ENCODE measurements around the gene CFAP53. TPM values are rescaled to one million over a fixed set of nuclear protein-coding genes. Genes with fewer than 3 reads are reported as not detected.

Gene CFAP53
- total RNA-seq, 1 experiment from 2014 or later, result not detected

DNA sequence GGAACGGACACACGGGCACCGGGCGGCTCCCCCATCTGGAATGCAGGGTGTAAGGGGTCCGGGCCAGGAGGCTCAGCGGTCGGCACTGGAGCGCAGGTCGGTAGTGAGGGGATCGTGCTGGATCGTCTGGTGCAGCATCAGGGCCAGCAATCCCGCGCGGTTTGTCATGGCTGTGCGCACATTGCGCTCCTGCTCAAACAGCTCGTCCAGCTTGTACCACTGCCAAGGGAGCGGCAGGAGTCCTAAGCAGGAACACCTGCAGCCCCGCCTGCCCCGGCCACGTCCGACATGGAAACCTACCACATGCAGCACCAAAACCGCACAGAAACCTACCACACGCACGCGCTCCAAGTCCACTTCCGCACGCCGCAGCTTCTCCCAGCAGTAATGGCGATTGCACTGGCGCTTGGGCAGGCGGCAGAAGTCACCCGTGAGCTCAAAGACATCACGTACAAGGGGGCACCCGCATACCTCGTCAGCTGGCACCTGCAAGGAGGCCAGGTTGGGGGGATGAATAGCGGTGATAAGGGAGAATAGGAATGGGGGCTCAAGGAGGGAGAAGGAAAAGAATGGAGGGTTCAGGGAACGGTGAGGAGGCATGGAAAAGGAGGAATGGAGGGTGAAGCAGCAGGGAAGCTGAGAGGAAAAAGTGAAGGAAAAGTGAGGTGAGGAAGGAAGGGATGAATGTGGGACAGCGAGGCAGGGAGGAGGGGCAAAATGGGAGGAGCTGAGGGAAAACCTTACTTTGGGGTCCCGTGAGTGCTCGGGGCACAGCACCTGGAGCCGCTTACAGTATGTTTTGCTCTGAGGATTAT lies 16.4 kb upstream of the CFAP53 start:
- no peaks in the 10 kb centered on the region for H3K27me3 ChIP-seq (ENCODE audit: control insufficient read depth, insufficient read depth, low read length)
- peaks cover 18% of the 10 kb centered on the region for H3K36me3 ChIP-seq (replicated peaks; ENCODE audit: control insufficient read depth, insufficient read depth, low read length)
- no peak overlapping the region for H3K4me3 ChIP-seq (ENCODE audit: insufficient read depth, low read depth, low read length)
- no peak for DNase-seq

DNA sequence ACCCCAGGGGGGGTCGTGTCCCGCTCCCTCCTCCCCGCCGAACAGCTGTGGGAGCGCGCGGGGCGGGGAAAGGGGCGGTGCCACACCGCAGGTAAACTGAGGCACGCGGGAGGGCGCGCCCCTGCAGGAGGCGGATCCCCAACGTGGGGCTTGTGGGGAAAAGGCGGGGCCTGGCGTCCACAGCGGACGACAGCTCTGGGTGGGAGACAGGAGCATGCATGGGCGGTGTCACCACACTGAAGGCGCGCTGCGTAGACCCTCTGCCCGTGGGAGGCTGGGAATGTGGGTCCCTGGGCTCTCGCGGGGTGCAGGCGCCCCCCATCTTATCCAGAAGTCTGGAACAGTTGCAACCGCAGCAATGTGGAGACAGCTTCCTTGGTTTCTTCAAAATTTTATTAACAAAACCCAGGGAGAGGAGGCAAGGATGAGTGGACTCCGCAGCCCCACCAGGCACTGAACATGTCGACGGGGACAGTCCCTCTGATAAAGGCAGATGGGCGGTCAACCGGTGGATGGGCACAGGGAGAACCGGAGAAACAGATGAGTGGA lies 15.8 kb upstream of the CFAP53 start:
- H3K4me3 ChIP-seq (ENCODE audit: insufficient read depth, low read depth, low read length), result peak overlapping the region; percentile 91
- peaks cover 18% of the 10 kb centered on the region for H3K36me3 ChIP-seq (replicated peaks; ENCODE audit: control insufficient read depth, insufficient read depth, low read length)
- H3K27me3 ChIP-seq (ENCODE audit: control insufficient read depth, insufficient read depth, low read length), result no peaks in the 10 kb centered on the region
- DNase-seq, result peak; percentile 54

- DNase-seq, result peak; percentile 99
- Histone ChIP-seq H3K36me3 (replicated peaks; ENCODE audit: control insufficient read depth, insufficient read depth, low read length) (peaks cover 24% of the 10 kb centered on the region), H3K4me3 (ENCODE audit: insufficient read depth, low read depth, low read length) (peak within 1 kb of the TSS; percentile 91), H3K27me3 (ENCODE audit: control insufficient read depth, insufficient read depth, low read length) (no peaks in the 10 kb centered on the region)
Measured at GRCh38 chr18:50281295-50281971, 15.1 kb upstream of the CFAP53 start, which contains the start of gene MBD1. TSS of gene MBD1 (minus strand) at chr18:50281523. CDS start at chr18:50279992, 1,531 bp downstream.

GRCh38 chr18:50280707-50281294 lies 14.5 kb upstream of the CFAP53 start:
- Histone ChIP-seq H3K36me3 (replicated peaks; ENCODE audit: control insufficient read depth, insufficient read depth, low read length) (peaks cover 31% of the 10 kb centered on the region), H3K4me3 (ENCODE audit: insufficient read depth, low read depth, low read length) (peak overlapping the region; percentile 91), H3K27me3 (ENCODE audit: control insufficient read depth, insufficient read depth, low read length) (no peaks in the 10 kb centered on the region)
- DNase-seq, result peak; percentile 52

DNA sequence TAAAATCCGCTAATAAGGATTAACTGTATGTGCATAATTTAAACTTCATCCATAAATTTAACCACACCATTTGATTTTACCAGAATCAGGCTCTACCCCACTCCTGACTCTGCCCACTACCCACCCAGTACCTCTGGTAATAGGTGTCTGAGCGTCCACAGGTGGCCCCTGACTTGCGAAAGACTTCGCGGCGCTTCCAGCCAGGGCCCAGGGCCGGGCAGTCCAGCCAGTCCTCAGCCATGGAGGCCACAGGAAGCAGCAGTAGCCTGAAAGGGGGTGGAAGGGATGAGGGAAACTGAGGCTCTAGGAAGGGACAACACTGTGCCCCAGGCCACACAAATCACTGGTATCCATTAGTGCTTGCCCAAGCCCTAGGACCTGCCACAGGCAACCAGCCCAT lies 13.5 kb upstream of the CFAP53 start:
- DNase-seq, result no peak
- Histone ChIP-seq H3K36me3 (replicated peaks; ENCODE audit: control insufficient read depth, insufficient read depth, low read length) (peaks cover 30% of the 10 kb centered on the region), H3K4me3 (ENCODE audit: insufficient read depth, low read depth, low read length) (no peak overlapping the region), H3K27me3 (ENCODE audit: control insufficient read depth, insufficient read depth, low read length) (no peaks in the 10 kb centered on the region)

- Histone ChIP-seq H3K4me3 (ENCODE audit: insufficient read depth, low read depth, low read length) (no peak overlapping the region), H3K36me3 (replicated peaks; ENCODE audit: control insufficient read depth, insufficient read depth, low read length) (peaks cover 32% of the 10 kb centered on the region), H3K27me3 (ENCODE audit: control insufficient read depth, insufficient read depth, low read length) (no peaks in the 10 kb centered on the region)
- no peak for DNase-seq
Measured at GRCh38 chr18:50277942-50278341, 11.6 kb upstream of the CFAP53 start.

GRCh38 chr18:50276452-50276851 lies 10.2 kb upstream of the CFAP53 start:
- Histone ChIP-seq H3K4me3 (ENCODE audit: insufficient read depth, low read depth, low read length) (no peak overlapping the region), H3K36me3 (replicated peaks; ENCODE audit: control insufficient read depth, insufficient read depth, low read length) (peaks cover 41% of the 10 kb centered on the region), H3K27me3 (ENCODE audit: control insufficient read depth, insufficient read depth, low read length) (no peaks in the 10 kb centered on the region)
- DNase-seq, result peak; percentile 6

GRCh38 chr18:50275503-50276036 lies 9.3 kb upstream of the CFAP53 start:
- no peak overlapping the region for H3K4me3 ChIP-seq (ENCODE audit: insufficient read depth, low read depth, low read length)
- H3K27me3 ChIP-seq (ENCODE audit: control insufficient read depth, insufficient read depth, low read length), result no peaks in the 10 kb centered on the region
- peak; percentile 28 for DNase-seq
- peaks cover 43% of the 10 kb centered on the region for H3K36me3 ChIP-seq (replicated peaks; ENCODE audit: control insufficient read depth, insufficient read depth, low read length)

DNA sequence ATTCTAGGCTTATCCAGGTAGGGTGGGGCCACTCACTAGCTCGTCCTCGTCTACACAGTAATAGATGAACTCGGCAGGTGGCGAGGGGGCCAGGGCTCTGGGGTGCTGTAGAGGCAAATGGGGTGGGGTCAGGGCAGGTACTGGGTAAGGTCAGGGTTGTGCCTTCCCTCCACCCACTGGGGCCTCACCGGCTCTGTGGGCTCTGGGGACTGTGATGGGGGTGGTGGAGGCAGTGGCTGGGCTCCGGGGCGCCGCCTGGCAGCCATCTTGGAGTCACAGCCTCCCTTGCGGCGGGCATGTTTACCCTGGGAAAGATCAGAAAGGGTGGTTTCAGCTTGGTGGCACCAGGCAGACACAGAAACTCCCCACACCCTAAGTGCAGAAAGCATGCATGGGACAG lies 8.6 kb upstream of the CFAP53 start:
- Histone ChIP-seq H3K4me3 (ENCODE audit: insufficient read depth, low read depth, low read length) (no peak overlapping the region), H3K27me3 (ENCODE audit: control insufficient read depth, insufficient read depth, low read length) (no peaks in the 10 kb centered on the region), H3K36me3 (replicated peaks; ENCODE audit: control insufficient read depth, insufficient read depth, low read length) (peaks cover 43% of the 10 kb centered on the region)
- peak; percentile 32 for DNase-seq

DNA sequence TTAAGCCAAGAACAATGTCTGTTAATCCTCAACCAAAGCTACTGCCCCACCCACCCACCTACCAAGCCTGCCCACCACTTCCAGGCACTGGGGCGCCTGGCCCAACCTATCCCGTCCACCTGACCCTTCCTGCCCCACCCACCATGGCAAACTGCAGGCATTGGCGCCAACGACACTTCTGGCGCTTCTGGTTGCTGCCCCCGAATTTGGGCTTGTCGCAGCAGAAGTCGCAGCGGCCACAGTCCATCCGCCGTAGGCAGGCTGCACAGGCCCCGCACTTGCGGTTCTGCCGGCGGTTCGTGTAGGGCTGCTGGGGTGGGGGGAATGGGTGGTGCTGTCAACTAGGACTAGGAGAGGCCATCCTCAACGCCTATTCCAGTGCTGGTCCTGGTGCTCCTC lies 7.7 kb upstream of the CFAP53 start:
- DNase-seq, result peak; percentile 26
- Histone ChIP-seq H3K36me3 (replicated peaks; ENCODE audit: control insufficient read depth, insufficient read depth, low read length) (peaks cover 46% of the 10 kb centered on the region), H3K4me3 (ENCODE audit: insufficient read depth, low read depth, low read length) (no peak overlapping the region), H3K27me3 (ENCODE audit: control insufficient read depth, insufficient read depth, low read length) (no peaks in the 10 kb centered on the region)

- H3K4me3 ChIP-seq (ENCODE audit: insufficient read depth, low read depth, low read length), result no peak overlapping the region
- DNase-seq, result no peak
- peaks cover 46% of the 10 kb centered on the region for H3K36me3 ChIP-seq (replicated peaks; ENCODE audit: control insufficient read depth, insufficient read depth, low read length)
- H3K27me3 ChIP-seq (ENCODE audit: control insufficient read depth, insufficient read depth, low read length), result no peaks in the 10 kb centered on the region
Measured at GRCh38 chr18:50273203-50274043, 7.1 kb upstream of the CFAP53 start.

DNA sequence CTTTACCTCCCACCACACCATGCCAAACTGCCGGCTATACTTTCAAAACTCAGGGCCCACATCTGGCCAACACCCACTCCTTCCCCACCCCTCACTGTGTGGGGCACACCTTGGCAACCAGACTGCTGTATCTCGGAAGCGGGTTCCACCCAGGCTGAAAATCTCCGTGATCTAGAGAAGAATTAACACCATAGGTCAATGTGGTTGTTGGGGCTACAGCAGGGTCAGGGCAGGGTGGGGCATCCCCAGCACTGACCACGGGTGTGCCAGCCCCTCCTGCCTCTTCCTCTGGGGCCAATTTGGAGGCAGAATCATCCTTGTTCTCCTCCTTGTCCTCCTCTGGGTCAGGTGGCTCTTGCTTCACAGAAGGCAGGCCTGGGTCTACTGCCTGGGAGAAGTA lies 6.3 kb upstream of the CFAP53 start:
- Histone ChIP-seq H3K36me3 (replicated peaks; ENCODE audit: control insufficient read depth, insufficient read depth, low read length) (peaks cover 46% of the 10 kb centered on the region), H3K4me3 (ENCODE audit: insufficient read depth, low read depth, low read length) (no peak overlapping the region), H3K27me3 (ENCODE audit: control insufficient read depth, insufficient read depth, low read length) (no peaks in the 10 kb centered on the region)
- no peak for DNase-seq

- Histone ChIP-seq H3K27me3 (ENCODE audit: control insufficient read depth, insufficient read depth, low read length) (no peaks in the 10 kb centered on the region; the same call in 1 of the 2 replicates), H3K4me3 (ENCODE audit: insufficient read depth, low read depth, low read length) (peak overlapping the region; percentile 52), H3K36me3 (replicated peaks; ENCODE audit: control insufficient read depth, insufficient read depth, low read length) (peaks cover 16% of the 10 kb centered on the region)
- DNase-seq, result peak; percentile 97
Measured at GRCh38 chr18:50268022-50268747, 1.9 kb upstream of the CFAP53 start.
